IPS DF 4.7 (cell line): ENCODE data around the gene ZMYM4.

ENCODE experiments used
- DNase-seq: peaks from one replicate; pipeline ENCODE4 v3.0.0-alpha.2; 2013; ENCODE audit warnings: low spot score; ENCODE audit errors: extremely low read depth

Gene ZMYM4

DNA sequence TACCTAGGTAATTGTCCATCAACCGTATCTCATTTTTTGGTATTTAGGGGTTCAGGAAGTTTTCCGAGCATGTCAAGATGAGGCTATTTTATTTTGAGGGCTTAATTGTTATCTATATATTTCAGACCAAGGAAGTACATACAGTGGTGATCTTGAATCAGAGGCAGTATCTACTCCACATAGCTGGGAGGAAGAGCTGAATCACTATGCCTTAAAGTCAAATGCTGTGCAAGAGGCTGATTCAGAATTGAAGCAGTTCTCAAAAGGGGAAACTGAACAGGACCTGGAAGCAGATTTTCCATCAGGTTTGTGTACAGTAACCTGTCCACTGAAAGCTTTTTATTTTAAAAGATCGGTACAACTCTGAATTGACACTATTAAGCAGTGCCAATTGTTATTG lies 130.2 kb downstream of the ZMYM4 start:
- DNase-seq: no peak

DNA sequence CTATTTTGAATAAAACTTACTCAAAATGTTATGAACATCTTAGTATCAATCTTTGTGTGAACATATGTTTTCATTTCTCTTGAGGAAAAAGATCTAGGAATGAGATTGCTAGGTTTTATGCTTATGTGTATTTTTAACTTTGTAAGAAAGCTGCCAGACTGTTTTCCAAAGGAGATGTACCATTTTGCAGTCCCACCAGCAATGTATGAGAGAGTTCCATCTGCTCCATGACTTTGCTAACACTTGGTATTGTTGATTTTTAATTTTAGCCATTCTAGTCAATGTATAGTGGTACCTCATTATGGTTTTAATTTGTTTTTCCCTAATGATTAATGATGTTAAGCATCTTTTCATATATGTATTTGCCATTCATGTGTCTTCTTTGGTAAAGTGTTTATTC lies 132.5 kb downstream of the ZMYM4 start:
- no peak for DNase-seq

DNA sequence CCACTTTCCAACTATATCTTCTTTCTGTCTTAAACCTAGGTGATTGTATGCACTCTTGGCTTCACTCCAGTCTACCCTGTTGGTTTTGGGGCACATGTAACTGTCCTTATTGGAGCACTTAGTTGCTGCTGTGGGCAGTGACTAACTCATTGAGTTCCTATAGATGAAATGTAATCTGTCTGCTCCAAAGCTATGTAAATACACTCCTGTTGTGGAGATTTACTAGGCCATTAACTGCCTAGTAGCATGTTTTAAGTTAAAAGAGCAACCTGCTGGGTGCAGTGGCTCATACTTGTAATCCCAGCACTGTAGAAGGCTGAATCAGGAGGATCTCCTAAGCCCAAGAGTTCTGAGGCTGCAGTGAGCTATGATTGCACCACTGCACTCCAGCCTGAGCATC lies 137.6 kb downstream of the ZMYM4 start:
- DNase-seq: no peak

DNA sequence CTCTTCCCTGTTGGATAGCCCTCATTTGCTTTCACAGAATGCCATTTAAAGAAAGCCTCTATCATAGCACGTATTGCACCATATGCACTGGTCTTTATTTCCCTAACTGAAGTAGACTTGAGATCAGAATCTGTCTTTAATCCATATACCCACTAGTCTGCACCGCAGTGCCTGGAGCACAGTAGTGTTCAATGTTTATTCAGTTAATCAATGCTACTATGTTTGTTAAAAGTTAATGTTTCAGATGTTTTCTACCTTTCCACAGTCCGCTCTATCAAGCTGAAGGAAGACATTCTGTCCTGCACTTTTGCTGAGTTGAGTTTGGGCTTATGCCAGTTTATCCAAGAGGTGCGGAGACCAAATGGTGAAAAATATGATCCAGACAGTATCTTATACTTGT lies 139.2 kb downstream of the ZMYM4 start:
- no peak for DNase-seq

DNA sequence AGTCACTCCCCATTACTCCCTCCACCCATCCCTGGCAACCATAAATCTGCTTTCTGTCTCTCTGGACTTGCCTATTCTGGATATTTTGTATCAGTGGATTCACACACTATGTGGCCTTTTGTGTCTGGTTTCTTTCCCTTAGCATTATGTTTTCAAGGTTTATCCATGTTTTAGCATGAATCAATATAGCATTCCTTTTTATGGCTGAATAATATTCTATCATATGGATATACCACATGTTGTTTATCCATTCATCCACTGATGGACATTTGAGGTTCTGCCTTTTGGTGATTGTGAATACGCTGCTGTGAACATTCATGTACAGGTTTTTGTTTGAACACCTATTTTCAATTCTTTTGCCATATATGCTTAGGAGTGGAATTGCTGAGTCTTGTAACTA lies 140.4 kb downstream of the ZMYM4 start:
- DNase-seq: no peak

DNA sequence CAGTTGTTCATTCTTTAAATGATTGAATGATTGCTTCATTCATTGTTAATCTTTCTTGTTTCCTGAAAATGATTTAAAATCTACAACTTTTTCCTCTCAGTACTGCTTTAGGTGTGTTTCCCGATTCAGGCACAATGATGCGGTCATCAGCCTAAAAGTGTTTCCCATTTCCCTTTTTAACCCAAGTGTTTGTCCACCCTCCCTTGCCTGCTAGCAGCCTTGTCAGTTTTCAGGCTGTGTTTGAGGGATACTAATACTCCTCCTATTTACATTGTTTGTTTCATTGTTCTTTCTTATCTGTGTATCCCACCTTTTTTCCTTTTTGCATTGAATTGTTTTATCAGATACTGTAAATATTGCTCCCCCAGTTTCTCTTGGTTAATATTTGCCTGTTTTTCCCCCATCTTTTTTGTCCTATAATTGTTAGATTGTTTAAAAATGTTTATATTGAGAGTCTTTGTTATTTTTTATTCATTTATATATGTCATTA lies 157.6 kb downstream of the ZMYM4 start:
- no peak for DNase-seq

- no peak for DNase-seq
Observed at GRCh38 chr1:35428360-35428759, 159.9 kb downstream of the ZMYM4 start.

DNA sequence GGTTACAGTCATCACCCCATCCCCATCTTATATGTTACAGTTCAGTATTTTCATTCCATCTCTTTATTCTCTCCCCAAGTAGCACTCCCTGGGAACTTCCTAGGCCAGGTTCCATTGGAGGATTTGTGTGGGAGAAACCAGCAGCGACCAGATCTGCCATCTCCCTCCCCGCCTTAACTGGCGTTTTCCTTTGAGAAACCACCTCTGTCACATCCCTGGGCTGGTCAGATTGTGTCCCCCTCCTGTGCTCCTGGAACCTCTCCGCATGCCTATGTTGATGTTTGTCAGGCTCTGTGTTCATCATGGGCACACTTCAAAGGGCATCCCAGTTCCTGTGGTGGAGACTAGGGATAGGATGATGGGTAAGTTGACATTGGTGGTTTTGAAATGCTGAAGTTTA lies 162.3 kb downstream of the ZMYM4 start:
- no peak for DNase-seq

DNA sequence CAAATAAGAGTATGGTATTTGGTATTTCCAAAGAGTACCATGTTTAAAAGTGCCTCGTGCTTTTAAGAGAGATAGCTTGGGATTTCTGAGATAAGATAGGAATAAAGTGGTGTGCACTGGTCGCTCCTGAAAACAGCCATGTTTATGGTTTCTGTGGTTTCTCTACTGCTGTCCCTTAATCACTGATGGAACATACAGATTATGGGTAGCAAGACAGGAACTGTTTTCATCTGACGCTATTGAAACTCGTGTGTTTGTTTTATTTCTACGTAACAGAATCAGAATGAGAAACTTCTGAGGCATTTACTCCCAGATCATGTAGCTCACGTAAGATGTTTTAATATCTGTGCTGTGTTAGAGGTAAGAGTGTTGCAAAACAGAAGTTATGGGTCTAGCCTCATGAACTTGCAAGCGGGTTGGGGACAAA lies 162.7 kb downstream of the ZMYM4 start:
- no peak for DNase-seq

DNA sequence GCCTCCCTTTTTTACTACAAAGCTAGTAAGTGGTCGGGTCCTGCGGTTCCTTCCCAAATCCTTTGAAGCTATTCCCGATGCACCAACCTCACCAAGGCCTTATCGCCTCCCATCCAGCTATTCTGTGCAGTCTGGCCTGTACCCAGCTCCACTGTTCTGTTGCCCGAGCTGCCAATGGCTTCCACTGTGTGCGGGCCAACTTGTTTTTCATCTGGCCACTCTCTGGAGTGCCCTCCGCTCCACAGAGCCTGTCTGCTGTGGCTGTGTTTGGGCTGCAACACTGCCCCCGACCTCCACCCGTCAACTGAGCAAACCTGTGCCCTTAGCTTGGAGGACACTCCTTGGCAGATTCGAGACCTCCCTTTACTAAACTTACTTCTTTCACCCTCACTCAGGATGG lies 163.7 kb downstream of the ZMYM4 start:
- DNase-seq: no peak

- no peak for DNase-seq
Observed at GRCh38 chr1:35433714-35434113, 165.2 kb downstream of the ZMYM4 start.

DNA sequence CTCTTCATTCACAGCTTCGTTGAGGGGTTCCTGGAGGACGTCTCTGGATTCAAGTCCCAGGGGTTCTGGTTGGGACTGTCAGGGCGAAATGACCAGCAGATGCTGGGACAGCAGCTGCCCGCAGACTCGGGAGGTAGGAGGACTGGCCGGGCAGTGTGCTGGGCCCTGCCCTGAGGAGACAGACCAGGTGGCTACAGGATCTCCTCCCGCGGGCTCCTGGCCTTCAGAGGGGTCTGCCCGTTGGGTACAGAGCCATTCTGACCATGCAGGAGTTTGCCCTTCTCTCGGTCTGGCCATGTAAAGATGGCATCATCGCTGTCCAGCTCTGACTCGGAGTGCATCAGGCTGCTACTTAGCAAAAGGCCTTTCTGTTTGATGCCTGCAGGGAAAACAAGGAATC lies 166.2 kb downstream of the ZMYM4 start:
- DNase-seq: no peak

GRCh38 chr1:35436078-35436477 lies 167.6 kb downstream of the ZMYM4 start:
- DNase-seq: no peak

- DNase-seq: no peak
Observed at GRCh38 chr1:35437200-35437599, 168.7 kb downstream of the ZMYM4 start.

GRCh38 chr1:35439626-35440025 lies 171.1 kb downstream of the ZMYM4 start:
- no peak for DNase-seq

DNA sequence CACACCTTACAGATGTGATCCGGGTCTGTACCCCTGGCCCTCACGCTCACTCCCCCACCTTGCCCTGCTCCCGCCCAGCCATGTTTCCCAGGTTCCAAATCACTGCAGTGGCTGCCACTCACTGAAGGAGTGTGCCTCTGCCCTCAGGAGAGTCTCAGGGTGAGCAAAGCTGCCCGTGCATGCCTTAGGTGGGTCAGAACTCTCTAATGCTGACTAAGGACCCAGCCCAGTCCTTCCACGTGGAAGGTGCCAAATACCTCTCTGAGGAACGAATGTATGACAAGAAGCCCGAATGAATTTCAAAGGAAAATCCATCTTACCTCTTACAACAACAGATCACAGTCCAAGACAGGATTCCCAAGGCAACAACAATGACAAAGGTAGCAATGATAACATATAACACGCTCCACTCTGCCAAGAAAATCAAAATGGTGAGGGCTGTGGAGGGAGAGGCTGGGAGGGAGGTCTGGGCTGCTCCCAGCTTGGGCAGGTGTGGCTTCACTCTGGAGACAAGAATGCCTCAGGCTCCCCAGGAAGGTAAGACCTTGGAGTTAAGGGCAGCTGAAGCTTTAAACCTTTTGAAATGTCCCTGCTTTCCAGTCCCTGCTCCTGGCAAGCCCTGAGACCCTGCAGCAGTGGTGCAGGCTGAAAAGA lies 173.5 kb downstream of the ZMYM4 start:
- DNase-seq: no peak

GRCh38 chr1:35442734-35443133 lies 174.2 kb downstream of the ZMYM4 start:
- no peak for DNase-seq

- no peak for DNase-seq
Observed at GRCh38 chr1:35443768-35444518, 175.4 kb downstream of the ZMYM4 start.

GRCh38 chr1:35444519-35444774 lies 175.9 kb downstream of the ZMYM4 start:
- no peak for DNase-seq

DNA sequence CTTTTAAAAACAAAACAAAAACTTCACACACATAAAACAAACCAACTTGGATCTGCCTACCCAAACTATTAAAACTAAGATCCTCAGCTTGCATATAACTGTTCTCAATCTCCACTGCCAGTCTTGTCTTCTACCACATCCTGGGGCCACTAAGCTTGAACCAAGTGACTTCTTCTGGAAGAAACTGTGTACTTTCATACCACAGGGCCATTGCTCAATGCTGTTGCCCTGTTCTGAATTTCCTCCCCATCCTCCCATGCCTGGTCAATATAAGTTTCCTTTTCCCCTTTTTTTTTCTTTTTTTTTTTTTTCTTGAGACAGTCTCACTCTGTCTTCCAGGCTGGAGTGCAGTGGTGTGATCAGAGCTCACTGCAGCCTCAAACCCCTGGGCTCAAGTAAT lies 178.8 kb downstream of the ZMYM4 start:
- DNase-seq: no peak

- DNase-seq: no peak
Observed at GRCh38 chr1:35448344-35448801, 179.9 kb downstream of the ZMYM4 start.

DNA sequence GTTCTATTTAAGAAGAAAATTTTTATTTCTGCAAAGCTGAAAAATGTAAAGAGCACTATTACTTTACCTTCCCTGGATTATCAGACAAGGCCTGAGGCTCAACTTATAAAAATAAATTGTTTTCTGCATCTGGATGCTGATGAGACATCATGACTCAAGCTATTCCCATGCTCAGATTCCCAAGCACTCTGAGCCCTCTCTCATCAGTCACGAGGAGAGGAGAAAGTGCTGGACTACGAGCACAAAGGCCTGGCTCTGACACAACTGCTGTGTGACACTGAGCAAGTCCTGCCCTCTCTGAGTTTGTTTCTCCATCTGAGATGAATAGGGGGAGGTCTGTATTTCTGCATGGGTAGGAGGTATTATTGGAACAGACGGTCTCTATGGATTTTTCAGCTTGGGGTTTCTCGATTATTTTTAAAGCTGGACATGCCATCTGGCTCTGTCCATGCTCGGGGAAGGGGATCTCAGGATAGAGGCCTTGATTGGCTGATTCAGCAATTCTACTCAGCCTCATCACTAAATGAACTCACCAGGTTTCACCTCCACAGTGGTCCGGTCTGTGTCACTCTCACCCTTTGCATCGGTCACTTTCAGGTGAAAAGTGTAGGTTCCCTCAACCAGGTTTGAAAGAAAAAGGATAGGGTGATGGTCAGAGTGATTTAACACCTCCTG lies 181.0 kb downstream of the ZMYM4 start:
- no peak for DNase-seq

- no peak for DNase-seq
Observed at GRCh38 chr1:35451125-35451528, 182.6 kb downstream of the ZMYM4 start.
